WTC11 (cell line): ENCODE measurements around the gene FBXO42.

Experiments
- CTCF ChIP-seq: fragments of 200-600 bp; IDR thresholded peaks from 2 replicates; pipeline ENCODE4 v1.8.0; 2022; ENCODE audit warnings: antibody characterized with exemption
- MAX ChIP-seq: sonication (generic); formaldehyde crosslinking; IDR thresholded peaks from 2 replicates; pipeline ENCODE4 v1.8.0; 2022; ENCODE audit warnings: mild to moderate bottlenecking, missing genetic modification reagents
- SP1 ChIP-seq: sonication (generic); formaldehyde crosslinking; conservative IDR thresholded peaks from 2 replicates; pipeline ENCODE4 v1.8.1; 2022; ENCODE audit warnings: missing genetic modification reagents

DNA sequence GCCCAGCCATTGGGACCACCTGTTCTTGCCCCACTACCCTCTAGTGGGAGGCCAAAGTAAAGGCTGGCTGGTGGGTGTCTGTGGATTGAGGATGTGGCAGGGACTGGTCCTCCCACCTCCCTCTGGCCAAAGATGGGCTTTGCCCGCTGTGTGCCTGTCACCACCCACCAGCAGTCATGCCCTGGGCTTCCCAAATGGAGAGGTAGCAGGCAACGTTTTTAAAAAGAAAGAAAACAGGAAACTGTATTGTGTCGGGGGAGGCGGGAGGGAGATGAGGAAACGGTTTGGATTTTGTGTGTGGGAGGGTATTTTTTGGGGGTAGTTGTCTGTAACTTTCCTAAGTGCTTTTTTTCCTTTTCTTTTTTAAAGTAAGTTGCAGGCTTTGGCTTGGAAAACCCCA lies 44.8 kb upstream of the FBXO42 start:
- TF ChIP-seq CTCF (no peak), MAX (CRISPR knock-in tag) (no peak), SP1 (CRISPR knock-in tag) (no peak)
